ENCODE results near the gene CTF1. TPM values are rescaled to one million over a fixed set of nuclear protein-coding genes. Genes with fewer than 3 reads are reported as not detected.
A peak's percentile ranks its signal among the peaks of the same experiment; 100 is the strongest.

Gene CTF1
- total and polyA plus RNA-seq, 10 of the 15 experiments (the other 5 are each of a cell fraction or from before 2014, with no cell fraction given): 0.04 to 0.46 (median 0.11) TPM; not detected in 3

DNA sequence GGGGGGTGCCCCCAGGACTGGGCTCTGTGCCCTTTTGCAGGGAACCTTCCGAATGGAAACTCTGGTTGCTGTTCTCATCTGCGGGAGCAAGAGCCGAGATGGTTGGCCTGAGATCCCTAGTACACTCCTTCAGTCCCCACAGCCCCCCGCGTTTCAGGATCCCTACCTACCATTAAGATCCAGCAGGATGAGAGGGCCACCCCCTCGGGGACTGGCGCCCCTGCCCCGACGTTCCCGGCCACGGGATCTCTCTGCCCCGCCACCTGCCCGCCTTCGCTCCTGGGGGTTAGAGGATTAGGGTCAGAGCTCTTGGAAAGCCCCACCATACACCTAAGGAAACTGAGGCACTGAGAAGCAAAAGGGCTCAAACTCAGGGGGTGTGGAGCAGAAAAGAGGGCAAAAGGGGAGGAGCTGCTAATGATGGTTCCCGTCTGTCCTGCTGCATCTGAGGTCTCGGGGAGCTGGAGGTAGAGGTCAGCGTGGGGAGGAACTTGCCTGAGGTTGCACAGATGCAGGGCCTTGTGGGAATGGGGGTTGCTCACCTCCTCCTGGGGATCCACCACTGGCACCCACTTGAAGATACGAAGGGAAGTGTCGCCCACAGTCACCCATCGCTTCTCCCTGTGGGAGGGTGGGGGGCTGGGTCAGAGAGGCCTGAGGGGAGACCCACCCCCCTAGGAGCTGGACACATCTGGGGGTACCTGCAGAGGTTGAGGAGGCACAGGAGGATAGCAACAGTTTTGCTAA is 3.6 kb upstream of the CTF1 start:
- no peak for TF ChIP-seq ASH2L (IDR thresholded peaks at IDR 0.05; ENCODE audit: borderline replicate concordance, low read depth)
- 0 out of 2 replicates have a peak, but pooled peaks have one; percentile 19 for TF ChIP-seq POLR2AphosphoS2 (IDR thresholded peaks at IDR 0.05; ENCODE audit: low read depth, low read length)
- Histone ChIP-seq H3K9ac (ENCODE audit: control insufficient read depth, insufficient read depth, low read length) (peak overlapping the region; percentile 83), H3K27me3 (replicated peaks in 1 of 2; ENCODE audit: control insufficient read depth in 2 of 2, insufficient read depth in 2 of 2, low read length in 1 of 2) (no peaks in the 10 kb centered on the region), H2AFZ (ENCODE audit: control insufficient read depth, low read depth, low read length) (no peak overlapping the region), H3K9me3 (replicated peaks; ENCODE audit: control insufficient read depth, insufficient read depth, low read length) (no peaks in the 10 kb centered on the region), H3K79me2 (ENCODE audit: control insufficient read depth, insufficient read depth, low read length) (peaks cover 1% of the 10 kb centered on the region; the same call in 1 of the 2 replicates), H3K4me1 (ENCODE audit: control insufficient read depth, insufficient read depth, low read length) (peaks cover 25% of the 10 kb centered on the region), H3K4me3 (peak overlapping the region; percentile 93), H3K27ac (ENCODE audit: control insufficient read depth, insufficient read depth) (no peak overlapping the region), H3K36me3 (ENCODE audit: control insufficient read depth in 2 of 2, insufficient read depth in 2 of 2, low read length in 1 of 2) (peaks cover 0 to 3% of the 10 kb centered on the region in 2 experiments; a peak in 2 of 4 replicates), H3K4me2 (ENCODE audit: control insufficient read depth, insufficient read depth) (peak overlapping the region; percentile 97), H4K20me1 (ENCODE audit: control insufficient read depth, insufficient read depth) (no peaks in the 10 kb centered on the region)
- ChIA-PET POLR2A (interaction anchor here (0.6 to 3.1 kb wide), 6 partner anchors 8 to 80 kb away, joined by 3 to 16 read pairs (median 6); no protein-coding TSS in a partner anchor), CTCF (interaction anchor here (1.0 to 5.4 kb wide), 9 partner anchors 9 to 57 kb away, joined by 4 to 32 read pairs (median 4); no protein-coding TSS in a partner anchor), RAD21 (ENCODE audit: unreplicated experiment) (interaction anchor here (0.9 to 3.0 kb wide), 4 partner anchors 9 to 49 kb away, joined by 3 to 22 read pairs (median 5); no protein-coding TSS in a partner anchor), SMC1A (ENCODE audit: uncharacterized antibody, unreplicated experiment) (interaction anchor here (0.7 to 1.3 kb wide), 6 partner anchors 8 to 40 kb away, joined by 3 to 4 read pairs (median 3); no protein-coding TSS in a partner anchor)
- FAIRE-seq (no peak), DNase-seq (ENCODE audit: low read depth, low spot score) (no peak), ATAC-seq (no peak)
- TSS peak; percentile 65 for BruUV-seq (replicated peaks)
- 69% methylated on average over 20 of the region's 20 CpGs for whole genome bisulfite sequencing (ENCODE audit: insufficient coverage, insufficient replicate concordance, low lambda C conversion rate, missing lambda C conversion rate)
- intact Hi-C loops (cut with micrococcal nuclease; ENCODE audit: unreplicated experiment): loop anchor here (10.0 kb wide), 1 partner anchor 238 kb away; the partner anchor contains the start of genes FBRS and PRR14
- in situ Hi-C loops (cut with MboI): no loop called here

DNA sequence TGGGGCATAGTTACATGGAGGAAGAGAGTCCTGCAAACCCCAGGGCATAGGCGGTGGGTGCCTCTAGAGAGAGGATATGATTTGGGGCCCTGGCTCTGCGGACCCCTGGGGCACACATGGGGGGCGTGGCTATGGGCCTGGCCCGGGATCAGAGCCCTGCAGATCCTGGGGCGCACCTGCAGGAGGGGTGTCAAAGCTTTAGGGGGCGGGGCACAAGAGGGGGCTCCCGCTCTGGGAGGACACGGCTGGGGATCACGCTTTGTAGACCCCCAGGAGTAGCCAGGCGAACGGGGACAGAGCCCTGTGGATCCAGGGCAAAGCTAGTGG is 3.0 kb upstream of the CTF1 start:
- TF ChIP-seq DPF2 (IDR thresholded peaks at IDR 0.05): 0 out of 2 replicates have a peak, but pooled peaks have one; percentile 4
- TF ChIP-seq ETV6 (conservative IDR thresholded peaks at IDR 0.05 in 1 of 2, IDR thresholded peaks at IDR 0.05 in 1 of 2; ENCODE audit: borderline replicate concordance in 1 of 2, low read depth in 1 of 2): no peak
- no peak for DNase-seq (ENCODE audit: low read depth, low spot score)
- ChIA-PET SMC1A (ENCODE audit: uncharacterized antibody, unreplicated experiment) (interaction anchor here (0.8 to 1.2 kb wide), 2 partner anchors 10 to 22 kb away, joined by 3 to 4 read pairs; no protein-coding TSS in a partner anchor), CTCF (interaction anchor here (0.7 to 5.4 kb wide), 9 partner anchors 9 to 56 kb away, joined by 3 to 32 read pairs (median 4); no protein-coding TSS in a partner anchor), RAD21 (ENCODE audit: unreplicated experiment) (interaction anchor here (0.9 to 3.0 kb wide), 4 partner anchors 9 to 49 kb away, joined by 3 to 22 read pairs (median 5); no protein-coding TSS in a partner anchor), POLR2A (interaction anchor here (0.6 to 1.5 kb wide), 6 partner anchors 9 to 81 kb away, joined by 3 to 10 read pairs (median 4); no protein-coding TSS in a partner anchor)
- Histone ChIP-seq H4K20me1 (ENCODE audit: control insufficient read depth, insufficient read depth) (no peaks in the 10 kb centered on the region), H3K9me3 (replicated peaks; ENCODE audit: control insufficient read depth, insufficient read depth, low read length) (no peaks in the 10 kb centered on the region), H2AFZ (ENCODE audit: control insufficient read depth, low read depth, low read length) (peak overlapping the region; percentile 71), H3K27me3 (replicated peaks in 1 of 2; ENCODE audit: control insufficient read depth in 2 of 2, insufficient read depth in 2 of 2, low read length in 1 of 2) (no peaks in the 10 kb centered on the region), H3K27ac (ENCODE audit: control insufficient read depth, insufficient read depth) (peak overlapping the region; percentile 58), H3K9ac (ENCODE audit: control insufficient read depth, insufficient read depth, low read length) (peak overlapping the region; percentile 83), H3K79me2 (ENCODE audit: control insufficient read depth, insufficient read depth, low read length) (peaks cover 1% of the 10 kb centered on the region; the same call in 1 of the 2 replicates), H3K4me2 (ENCODE audit: control insufficient read depth, insufficient read depth) (peak overlapping the region; percentile 97), H3K4me1 (ENCODE audit: control insufficient read depth, insufficient read depth, low read length) (peaks cover 25% of the 10 kb centered on the region), H3K36me3 (ENCODE audit: control insufficient read depth in 2 of 2, insufficient read depth in 2 of 2, low read length in 1 of 2) (peaks cover 0 to 3% of the 10 kb centered on the region in 2 experiments; a peak in 2 of 4 replicates), H3K4me3 (peak overlapping the region; percentile 93)
- 0% methylated on average over 11 of the region's 11 CpGs for whole genome bisulfite sequencing (ENCODE audit: insufficient coverage, insufficient replicate concordance, low lambda C conversion rate, missing lambda C conversion rate)
- BruUV-seq (replicated peaks): no TSS peak
- no peak for FAIRE-seq
- peak; percentile 7 for ATAC-seq
- in situ Hi-C loops (cut with MboI) (no loop called here), intact Hi-C loops (cut with micrococcal nuclease; ENCODE audit: unreplicated experiment) (loop anchor here (10.0 kb wide), 1 partner anchor 239 kb away; the partner anchor contains the start of genes FBRS and PRR14)

All from GM12878 (cell line).